IMR-90 (cell line): ENCODE data around the gene PEX11G. TPM values are rescaled to one million over a fixed set of nuclear protein-coding genes. Genes with fewer than 3 reads are reported as not detected.

Experiments used
- ATAC-seq: fragments of 200-7000 bp; cut with Tn5 transposase; 2 replicates; pipeline ENCODE4 v1.9.1; 2020; ENCODE audit warnings: low read depth, mild to moderate bottlenecking, moderate library complexity
- BruUV-seq: library from RNA; stranded (reverse); fragments of 400-500 nt; replicated peaks from 2 replicates; lab custom pipeline; 2021; lab: Mats Ljungman, UMichigan
- CTCF ChIA-PET: fragments of 300-600 bp; formaldehyde crosslinking; extraction: SDS; loops from one replicate; lab custom pipeline; 2021; ENCODE audit warnings: antibody characterized with exemption; lab: Yijun Ruan, JAX
- POLR2A ChIA-PET: fragments of 300-600 bp; sonication (Branson Sonifier 250); formaldehyde crosslinking; loops from one replicate; lab custom pipeline; 2022; ENCODE audit warnings: antibody characterized with exemption; ENCODE audit not compliant: unreplicated experiment; lab: Charles Lee
- DNase-seq: peaks from one replicate; pipeline ENCODE4 v3.0.0; 2013
- H2AFZ ChIP-seq: replicated peaks from 2 replicates; pipeline ENCODE3; 2013; ENCODE audit warnings: low read length, mild to moderate bottlenecking; ENCODE audit not compliant: poor library complexity
- H2AK5ac ChIP-seq: 2 replicates; pipeline ENCODE4 v1.6.1; 2013; ENCODE audit warnings: low read depth, low read length, inconsistent platforms
- H2AK9ac ChIP-seq: replicated peaks from 2 replicates; pipeline ENCODE3; 2013; ENCODE audit warnings: mild to moderate bottlenecking, low read depth, low read length, moderate library complexity; ENCODE audit not compliant: poor library complexity
- H2BK120ac ChIP-seq: 2 replicates; pipeline ENCODE4 v1.6.1; 2013; ENCODE audit warnings: low read depth, low read length, inconsistent platforms
- H2BK15ac ChIP-seq: 3 replicates; pipeline ENCODE4 v1.6.1; 2013; ENCODE audit warnings: low read depth, low read length, inconsistent platforms
- H2BK20ac ChIP-seq: 2 replicates; pipeline ENCODE4 v1.6.1; 2013; ENCODE audit warnings: low read depth, mild to moderate bottlenecking, inconsistent platforms, low read length, moderate library complexity
- H2BK5ac ChIP-seq: 2 replicates; pipeline ENCODE4 v1.6.1; 2013; ENCODE audit warnings: mild to moderate bottlenecking, low read depth, low read length, inconsistent platforms; ENCODE audit not compliant: poor library complexity, severe bottlenecking
- H3K14ac ChIP-seq: replicated peaks from 2 replicates; pipeline ENCODE4 v1.6.1; 2013; ENCODE audit warnings: low read depth, low read length, inconsistent platforms
- H3K18ac ChIP-seq: 2 replicates; pipeline ENCODE4 v1.6.1; 2013; ENCODE audit warnings: low read depth, low read length, control low read depth
- H3K23ac ChIP-seq: 2 replicates; pipeline ENCODE4 v1.6.1; 2013; ENCODE audit warnings: low read depth, low read length, inconsistent platforms
- H3K27ac ChIP-seq: 2 replicates; pipeline ENCODE4 v1.5.1; 2013; ENCODE audit warnings: mild to moderate bottlenecking, control low read depth, low read length; ENCODE audit not compliant: insufficient read depth
- H3K27me3 ChIP-seq: 2 replicates; pipeline ENCODE4 v1.6.1; 2013; ENCODE audit warnings: low read length; ENCODE audit not compliant: control insufficient read depth, insufficient read depth
- H3K36me3 ChIP-seq: 2 replicates; pipeline ENCODE4 v1.6.1; 2013; ENCODE audit warnings: low read length, mixed read lengths; ENCODE audit not compliant: control insufficient read depth, insufficient read depth
- H3K4ac ChIP-seq: 2 replicates; pipeline ENCODE4 v1.6.1; 2013; ENCODE audit warnings: low read depth, low read length, inconsistent platforms
- H3K4me1 ChIP-seq: 2 replicates; pipeline ENCODE4 v1.6.1; 2013; ENCODE audit warnings: low read length, mixed read lengths; ENCODE audit not compliant: control insufficient read depth, insufficient read depth
- H3K4me2 ChIP-seq: 2 replicates; pipeline ENCODE4 v1.6.1; 2013; ENCODE audit warnings: low read depth, mild to moderate bottlenecking, control low read depth, low read length, moderate library complexity
- H3K4me3 ChIP-seq: 2 replicates; pipeline ENCODE4 v1.5.1; 2013; ENCODE audit warnings: low read depth, mild to moderate bottlenecking, control low read depth, low read length, moderate library complexity; ENCODE audit not compliant: insufficient read depth
- H3K56ac ChIP-seq: 2 replicates; pipeline ENCODE4 v1.6.1; 2013; ENCODE audit warnings: low read length, inconsistent platforms; ENCODE audit not compliant: insufficient read depth; ENCODE audit errors: extremely low read depth
- H3K79me1 ChIP-seq, 2 experiments: 2 replicates each; pipeline ENCODE4 v1.6.1; 2013; ENCODE audit warnings: low read length in 2 of 2, inconsistent platforms in 1 of 2, low read depth in 1 of 2
- H3K9ac ChIP-seq: 2 replicates; pipeline ENCODE4 v1.6.1; 2013; ENCODE audit warnings: low read depth, low read length, control low read depth
- H3K9me1 ChIP-seq: 2 replicates; pipeline ENCODE4 v1.6.1; 2013; ENCODE audit warnings: low read length, inconsistent platforms; ENCODE audit not compliant: insufficient read depth
- H3K9me3 ChIP-seq: 2 replicates; pipeline ENCODE4 v1.6.1; 2013; ENCODE audit warnings: low read length; ENCODE audit not compliant: control insufficient read depth, insufficient read depth
- H4K20me1 ChIP-seq: 2 replicates; pipeline ENCODE4 v1.6.1; 2013; ENCODE audit warnings: low read length, inconsistent platforms; ENCODE audit not compliant: insufficient read depth
- H4K5ac ChIP-seq: 2 replicates; pipeline ENCODE4 v1.6.1; 2013; ENCODE audit warnings: mild to moderate bottlenecking, low read depth, low read length, control low read depth
- H4K8ac ChIP-seq, 2 experiments: 2 replicates each; pipeline ENCODE4 v1.6.1; 2013; ENCODE audit warnings: low read depth in 2 of 2, low read length in 2 of 2, control low read depth in 1 of 2, inconsistent platforms in 1 of 2
- H4K91ac ChIP-seq: 2 replicates; pipeline ENCODE4 v1.6.1; 2013; ENCODE audit warnings: low read depth, low read length, inconsistent platforms; ENCODE audit not compliant: insufficient read depth
- CEBPB ChIP-seq: IDR thresholded peaks from 2 replicates; pipeline ENCODE4 v1.6.1; 2012; ENCODE audit warnings: low read depth, low read length, improper control_type of control experiment
- CTCF ChIP-seq: conservative IDR thresholded peaks from 2 replicates; pipeline ENCODE4 v1.5.1; 2012; ENCODE audit warnings: mild to moderate bottlenecking, low read depth, low read length, improper control_type of control experiment
- MXI1 ChIP-seq: IDR thresholded peaks from 2 replicates; pipeline ENCODE4 v1.6.1; 2012; ENCODE audit warnings: low read depth, mild to moderate bottlenecking, low read length, moderate library complexity, borderline replicate concordance
- NFE2L2 ChIP-seq: fragments of 150-350 bp; IDR thresholded peaks from 2 replicates; pipeline ENCODE4 v1.6.1; 2016; ENCODE audit warnings: low read depth, mild to moderate bottlenecking, low read length
- POLR2A ChIP-seq: IDR thresholded peaks from 2 replicates; pipeline ENCODE4 v1.6.1; 2012; ENCODE audit warnings: mild to moderate bottlenecking, low read depth, low read length
- WGBS, 2 experiments: methylation state at CpG; one replicate each; pipeline versions ENCODE4 v1.1.5 to v1.1.7; 2013; ENCODE audit warnings: missing lambda C conversion rate in 2 of 2; ENCODE audit not compliant: insufficient read length in 1 of 2; ENCODE audit errors: extremely low coverage in 2 of 2; 5-methylcytosine and 5-hydroxymethylcytosine counted together
- dilution Hi-C: fragments of 300-500 bp; cut with HindIII; formaldehyde crosslinking; loops from one replicate; pipeline ENCODE4 v1.14.3; 2018; ENCODE audit warnings: low sequenced_read_pairs; ENCODE audit not compliant: unreplicated experiment
- in situ Hi-C: fragments of 300-500 bp; cut with MboI; formaldehyde crosslinking; loops from 3 replicates; pipeline ENCODE4 v1.14.3; 2019; ENCODE audit warnings: low sequenced_read_pairs, inconsistent platforms, mixed read lengths
- intact Hi-C: fragments of 100-400 bp; cut with micrococcal nuclease; formaldehyde crosslinking; loops from 2 replicates; pipeline ENCODE4 v1.10.0; 2022
- polyA plus RNA-seq, 3 experiments: library from polyadenylated mRNA; depleted of rRNA; stranded (reverse); fragments of >200 nt; gene quantifications; 2 replicates each; pipeline ENCODE4 v1.2.3, GENCODE V29; 2012; ENCODE audit warnings: low replicate concordance in 1 of 3
- total RNA-seq: library from RNA; depleted of rRNA; stranded (reverse); fragments of >200 nt; gene quantifications from 2 replicates; pipeline ENCODE4 v1.2.3, GENCODE V29; 2012; rRNA removed

Gene PEX11G
- total and polyA plus RNA-seq, 2 of the 4 experiments (the other 2 are of a cell fraction) = 0.72 to 1.7 TPM

GRCh38 chr19:7426986-7427385 lies 61.8 kb downstream of the PEX11G start:
- Histone ChIP-seq H4K91ac (no peak overlapping the region), H2AK5ac (no peak overlapping the region), H3K79me1 (peaks cover 14 to 29% of the 10 kb centered on the region in 2 experiments), H3K27ac (no peak overlapping the region), H4K20me1 (peaks cover 20% of the 10 kb centered on the region), H3K4me1 (peaks cover 2% of the 10 kb centered on the region), H2BK20ac (no peak overlapping the region), H2AFZ (no peak overlapping the region), H3K9me3 (no peaks in the 10 kb centered on the region), H2BK5ac (no peak overlapping the region), H2AK9ac (no peak overlapping the region), H2BK120ac (no peak overlapping the region), H3K4me3 (no peak overlapping the region), H3K23ac (no peak overlapping the region), H3K18ac (no peak overlapping the region), H3K27me3 (no peaks in the 10 kb centered on the region), H4K8ac (no peak overlapping the region), H2BK15ac (no peak overlapping the region), H3K36me3 (peaks cover 2% of the 10 kb centered on the region), H3K4ac (no peak overlapping the region), H3K56ac (no peak overlapping the region), H3K9me1 (peaks cover 6% of the 10 kb centered on the region; the same call in 1 of the 2 replicates), H3K4me2 (no peak overlapping the region), H3K14ac (no peak overlapping the region), H3K9ac (no peak overlapping the region), H4K5ac (no peak overlapping the region)
- in situ Hi-C loops = no loop called here
- POLR2A ChIA-PET = no interaction called here
- no TSS peak for BruUV-seq
- CTCF ChIA-PET = no interaction called here
- no peak for TF ChIP-seq MXI1
- TF ChIP-seq POLR2A = no peak
- TF ChIP-seq CTCF = no peak
- TF ChIP-seq NFE2L2 = no peak
- no peak for TF ChIP-seq CEBPB
- ATAC-seq = no peak
- 44% methylated on average over 2 of the region's 9 CpGs; no CpG with 5 or more reads in 1 of the 2 experiments for WGBS, 2 experiments
- intact Hi-C loops = no loop called here
- dilution Hi-C loops = no loop called here
- no peak for DNase-seq

Other genes starting within 250 kb of the PEX11G start
- 7.9 and 8.3 TPM in 2 replicates for gene INSR, start 194.6 kb downstream of the PEX11G start, total RNA-seq
- gene INSR, start 194.6 kb downstream of the PEX11G start, polyA plus RNA-seq (2012; rRNA removed) = 2.7 and 2.8 TPM in 2 replicates
- gene ARHGEF18, start 140.1 kb downstream of the PEX11G start, total RNA-seq = 12.4 and 14.2 TPM in 2 replicates
- gene ARHGEF18, start 140.1 kb downstream of the PEX11G start, polyA plus RNA-seq (2012; rRNA removed) = 11.6 and 13.7 TPM in 2 replicates
- gene ZNF358, start 27.1 kb upstream of the PEX11G start, total RNA-seq = 5.4 and 9.2 TPM in 2 replicates
- 30.7 and 34.9 TPM in 2 replicates for gene ZNF358, start 27.1 kb upstream of the PEX11G start, polyA plus RNA-seq (2012; rRNA removed)
- 2.5 and 3.4 TPM in 2 replicates for gene MCOLN1, start 33.6 kb upstream of the PEX11G start, total RNA-seq
- gene MCOLN1, start 33.6 kb upstream of the PEX11G start, polyA plus RNA-seq (2012; rRNA removed) = 19.6 and 24.3 TPM in 2 replicates
- 17.9 and 20.0 TPM in 2 replicates for gene PNPLA6, start 46.7 kb upstream of the PEX11G start, total RNA-seq
- gene PNPLA6, start 46.7 kb upstream of the PEX11G start, polyA plus RNA-seq (2012; rRNA removed) = 52.7 and 55.6 TPM in 2 replicates
- not detected in 2 replicates for gene CAMSAP3, start 106.8 kb upstream of the PEX11G start, total RNA-seq
- not detected in 2 replicates for gene CAMSAP3, start 106.8 kb upstream of the PEX11G start, polyA plus RNA-seq (2012; rRNA removed)
- gene XAB2, start 140.5 kb upstream of the PEX11G start, total RNA-seq = 28.1 and 29.9 TPM in 2 replicates
- 34.4 and 39.4 TPM in 2 replicates for gene XAB2, start 140.5 kb upstream of the PEX11G start, polyA plus RNA-seq (2012; rRNA removed)
- 1.4 and 5.3 TPM in 2 replicates for gene PET100, start 140.8 kb upstream of the PEX11G start, total RNA-seq
- 31.4 and 40.0 TPM in 2 replicates for gene PET100, start 140.8 kb upstream of the PEX11G start, polyA plus RNA-seq (2012; rRNA removed)
- gene PCP2, start 144.7 kb upstream of the PEX11G start, total RNA-seq = not detected in 2 replicates
- not detected in 2 replicates for gene PCP2, start 144.7 kb upstream of the PEX11G start, polyA plus RNA-seq (2012; rRNA removed)
- 3.9 and 8.6 TPM in 2 replicates for gene STXBP2, start 148.1 kb upstream of the PEX11G start, total RNA-seq
- gene STXBP2, start 148.1 kb upstream of the PEX11G start, polyA plus RNA-seq (2012; rRNA removed) = 12.5 and 12.6 TPM in 2 replicates
- not detected in 2 replicates for gene RETN, start 180.0 kb upstream of the PEX11G start, total RNA-seq
- not detected in 2 replicates for gene RETN, start 180.0 kb upstream of the PEX11G start, polyA plus RNA-seq (2012; rRNA removed)
- not detected in 2 replicates for gene MCEMP1, start 188.1 kb upstream of the PEX11G start, total RNA-seq
- 0.15 TPM in 1 of 2 replicates, not detected in the other for gene MCEMP1, start 188.1 kb upstream of the PEX11G start, polyA plus RNA-seq (2012; rRNA removed)
- 54.7 and 73.0 TPM in 2 replicates for gene TRAPPC5, start 191.8 kb upstream of the PEX11G start, total RNA-seq
- gene TRAPPC5, start 191.8 kb upstream of the PEX11G start, polyA plus RNA-seq (2012; rRNA removed) = 109 and 185 TPM in 2 replicates
- gene FCER2, start 213.1 kb upstream of the PEX11G start, total RNA-seq = not detected in 2 replicates
- not detected in 2 replicates for gene FCER2, start 213.1 kb upstream of the PEX11G start, polyA plus RNA-seq (2012; rRNA removed)
- not detected in 2 replicates for gene CLEC4G, start 243.1 kb upstream of the PEX11G start, total RNA-seq
- gene CLEC4G, start 243.1 kb upstream of the PEX11G start, polyA plus RNA-seq (2012; rRNA removed) = not detected in 2 replicates